GM19240 (cell line): ENCODE data around the gene FBLN2.

Source experiments
- DNase-seq: peaks from one replicate; pipeline ENCODE4 v3.0.0; 2011; ENCODE audit warnings: low spot score; ENCODE audit not compliant: insufficient read length

The FBLN2 gene

GRCh38 chr3:13598926-13599886, 50.3 kb downstream of the FBLN2 start:
- no peak for DNase-seq

DNA sequence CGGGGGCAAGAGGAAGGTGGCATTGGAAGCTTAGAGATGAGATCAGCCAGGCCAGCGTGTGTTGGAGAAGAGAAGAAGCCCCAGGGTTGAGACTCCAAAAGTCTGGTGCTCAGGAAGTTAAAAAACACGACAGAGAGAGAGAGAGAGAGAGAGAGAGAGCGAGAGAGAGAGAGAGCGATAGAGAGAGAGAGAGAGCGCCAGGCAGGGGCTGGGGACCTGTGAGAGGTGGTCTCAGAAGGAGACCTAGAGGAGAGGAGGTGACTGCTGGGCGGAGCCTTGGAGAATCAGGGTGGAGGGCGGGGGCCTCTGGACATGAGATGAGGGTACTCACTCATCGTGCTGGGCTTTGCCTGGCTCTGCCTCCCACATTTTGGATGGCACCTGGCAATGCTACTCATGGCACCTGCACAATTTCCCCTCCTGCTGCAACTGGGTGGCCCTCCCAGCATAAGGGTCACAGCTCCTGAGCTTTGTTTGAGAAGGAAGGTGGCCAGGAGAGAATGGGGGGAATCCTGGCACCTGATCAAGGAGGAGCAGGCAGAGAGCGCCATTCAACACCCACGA, 51.0 kb downstream of the FBLN2 start:
- DNase-seq = no peak

DNA sequence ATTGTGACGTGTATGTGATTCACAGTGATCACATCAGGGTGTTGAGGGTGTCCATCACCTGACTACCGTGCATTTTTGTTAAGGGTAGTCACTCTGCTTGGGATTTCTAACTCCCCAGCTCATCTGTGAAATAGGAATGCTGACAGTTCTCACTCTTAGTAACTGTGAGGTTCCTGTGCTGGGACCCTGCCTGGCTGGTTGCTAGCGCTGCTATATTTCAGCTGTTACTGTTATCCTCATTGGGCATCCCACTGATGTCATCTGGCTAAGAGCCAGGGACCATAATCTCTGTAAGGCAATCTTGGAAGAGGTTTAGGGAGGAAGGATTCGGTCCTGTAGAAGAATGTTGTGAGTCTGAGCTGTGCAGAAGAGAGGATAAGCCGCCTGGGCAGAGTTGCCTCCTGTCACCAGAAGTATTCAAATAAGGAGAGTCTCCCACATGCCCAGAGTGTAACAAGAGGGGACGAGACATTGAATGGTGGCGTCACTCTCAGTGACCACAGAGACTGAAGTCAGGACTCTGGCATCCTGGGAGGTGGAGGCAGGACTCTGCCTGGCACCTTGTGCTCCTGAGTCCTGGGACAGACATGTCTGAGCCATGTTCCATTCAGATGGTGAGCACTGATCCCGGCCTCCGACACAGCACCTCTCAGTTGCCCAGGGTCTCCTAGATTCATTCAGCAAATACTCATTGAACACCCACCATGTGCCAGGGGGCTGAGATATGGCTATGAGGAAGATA, 52.2 kb downstream of the FBLN2 start:
- no peak for DNase-seq

GRCh38 chr3:13601692-13602080, 52.8 kb downstream of the FBLN2 start:
- DNase-seq = no peak

DNA sequence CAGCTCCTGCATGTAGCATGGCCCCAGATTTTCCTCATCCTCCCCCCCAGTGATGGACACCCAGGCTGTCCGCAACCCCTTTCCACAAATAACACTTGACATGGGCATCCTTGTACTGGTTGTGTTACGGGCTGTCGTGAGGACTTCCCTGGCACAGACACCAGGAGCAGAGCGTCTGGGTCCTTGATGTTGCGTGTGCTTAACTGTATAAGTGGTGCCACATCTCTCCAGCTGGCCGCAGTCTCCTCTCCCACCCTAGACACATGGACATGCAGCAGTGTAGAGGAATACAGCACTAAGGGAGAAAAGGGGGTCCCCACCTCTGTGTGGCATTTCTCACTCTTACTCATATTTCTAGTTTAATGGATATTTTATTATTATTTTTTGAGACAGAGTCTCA, 56.6 kb downstream of the FBLN2 start:
- no peak for DNase-seq

GRCh38 chr3:13607821-13608597, 59.1 kb downstream of the FBLN2 start:
- no peak for DNase-seq

GRCh38 chr3:13608969-13609725, 60.2 kb downstream of the FBLN2 start:
- no peak for DNase-seq

DNA sequence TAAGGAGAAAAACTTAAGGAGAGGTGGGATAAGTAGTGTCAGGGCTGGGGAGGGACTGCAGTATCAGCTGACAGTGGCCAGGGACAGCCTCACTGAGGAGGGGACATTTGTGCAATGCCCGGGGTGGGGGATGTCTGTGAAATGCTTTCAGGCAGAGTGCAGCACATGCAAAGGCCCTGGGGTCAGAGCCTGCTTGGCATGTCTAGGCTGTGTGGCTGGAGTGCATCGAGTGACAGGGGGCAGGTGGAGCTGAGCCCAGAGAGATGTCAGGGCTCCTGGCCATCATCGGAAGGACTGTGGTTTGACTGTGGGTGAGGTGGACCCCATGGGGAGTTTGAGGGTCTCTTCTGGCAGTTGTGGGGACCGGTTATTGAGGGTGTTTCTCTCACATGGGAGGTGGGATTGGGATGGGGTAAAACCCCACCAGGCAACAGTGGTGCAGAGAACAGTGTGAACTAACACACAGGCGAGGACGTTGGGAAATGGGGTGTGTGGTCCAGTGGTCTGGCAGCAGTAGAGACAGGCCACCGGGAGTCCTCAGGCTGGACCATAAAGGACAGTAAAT, 61.2 kb downstream of the FBLN2 start:
- no peak for DNase-seq

DNA sequence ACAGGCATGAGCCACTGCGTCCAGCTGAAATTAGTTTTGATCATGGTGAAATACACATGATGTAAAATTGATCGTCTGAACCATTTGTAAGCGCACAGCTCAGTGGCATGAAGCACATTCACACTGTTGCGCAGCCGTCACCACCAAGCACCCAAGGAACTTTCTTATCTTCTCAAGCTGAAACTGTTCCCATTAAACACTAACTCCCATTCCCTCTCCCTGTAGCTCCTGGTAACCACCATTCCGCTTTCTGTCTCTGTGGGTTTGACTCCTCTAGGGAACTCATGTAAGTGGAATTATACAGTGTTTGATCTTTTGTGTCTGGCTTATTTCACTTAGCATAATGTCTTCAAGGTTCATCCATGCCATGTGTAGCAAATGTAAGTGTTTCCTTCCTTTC, 62.3 kb downstream of the FBLN2 start:
- no peak for DNase-seq

- DNase-seq = no peak
These were observed 63.9 kb downstream of the FBLN2 start for GRCh38 chr3:13612829-13613228.

GRCh38 chr3:13613343-13614190, 64.6 kb downstream of the FBLN2 start:
- no peak for DNase-seq

DNA sequence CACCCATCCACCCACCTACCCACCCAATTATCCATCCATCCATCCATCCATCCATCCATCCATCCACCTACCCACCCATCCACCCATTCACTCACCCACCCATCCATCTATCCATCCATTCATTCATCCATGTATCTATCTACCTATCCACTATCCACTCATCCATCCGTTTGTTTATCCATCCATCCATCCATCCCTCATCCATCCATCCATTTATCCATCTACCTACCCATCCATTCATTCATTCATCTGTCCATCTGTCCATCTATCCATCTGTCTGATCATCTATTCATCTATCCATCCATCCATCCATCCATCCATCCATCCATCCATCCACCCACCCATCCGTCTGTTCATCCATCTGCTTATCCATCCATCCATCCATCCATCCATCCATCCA, 65.7 kb downstream of the FBLN2 start:
- DNase-seq = no peak

DNA sequence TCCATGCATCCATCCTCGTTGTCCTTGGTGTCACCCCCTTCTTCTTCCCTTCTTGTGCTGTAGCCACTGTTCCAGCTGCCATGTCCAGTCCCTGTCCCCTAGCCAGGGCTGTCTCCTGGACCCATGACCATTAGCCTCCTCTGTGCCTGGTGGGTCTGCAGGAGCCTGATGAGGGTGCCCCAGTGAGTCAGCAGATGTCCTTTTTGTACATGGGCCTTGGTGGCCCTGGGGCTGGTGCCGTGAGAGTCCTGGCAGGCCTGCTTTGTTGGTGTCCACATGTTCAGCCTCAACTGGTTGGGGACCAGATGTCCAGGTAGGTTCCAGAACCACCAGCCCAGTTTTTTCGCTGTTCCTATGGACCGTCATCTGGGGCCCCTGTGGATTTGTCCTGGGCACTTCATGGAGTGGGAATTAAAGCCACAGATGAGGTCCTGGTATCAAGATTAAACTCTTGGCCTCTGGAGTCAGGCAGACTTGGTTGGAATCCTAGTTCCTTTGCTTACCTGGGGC, 66.1 kb downstream of the FBLN2 start:
- no peak for DNase-seq

DNA sequence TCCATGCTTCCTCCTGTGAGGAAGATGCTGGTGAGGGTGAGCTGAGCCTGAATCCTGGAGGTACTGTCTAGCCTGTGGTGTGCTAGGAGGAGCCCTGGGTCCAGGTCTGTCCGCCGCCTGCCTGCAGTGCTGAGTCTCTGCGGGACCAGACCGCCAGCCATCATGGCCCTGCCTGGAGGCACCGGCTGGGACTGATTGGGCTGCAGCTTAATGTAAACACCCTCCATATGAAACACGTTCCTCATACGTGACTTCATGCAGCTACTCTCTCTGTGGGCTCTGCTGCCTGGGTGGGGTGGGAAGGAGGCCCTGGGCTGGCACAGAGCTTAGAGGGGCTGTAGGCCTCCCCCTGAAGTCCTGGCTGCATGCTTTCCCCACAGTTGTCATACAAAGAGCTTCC, 67.4 kb downstream of the FBLN2 start:
- DNase-seq = no peak

DNA sequence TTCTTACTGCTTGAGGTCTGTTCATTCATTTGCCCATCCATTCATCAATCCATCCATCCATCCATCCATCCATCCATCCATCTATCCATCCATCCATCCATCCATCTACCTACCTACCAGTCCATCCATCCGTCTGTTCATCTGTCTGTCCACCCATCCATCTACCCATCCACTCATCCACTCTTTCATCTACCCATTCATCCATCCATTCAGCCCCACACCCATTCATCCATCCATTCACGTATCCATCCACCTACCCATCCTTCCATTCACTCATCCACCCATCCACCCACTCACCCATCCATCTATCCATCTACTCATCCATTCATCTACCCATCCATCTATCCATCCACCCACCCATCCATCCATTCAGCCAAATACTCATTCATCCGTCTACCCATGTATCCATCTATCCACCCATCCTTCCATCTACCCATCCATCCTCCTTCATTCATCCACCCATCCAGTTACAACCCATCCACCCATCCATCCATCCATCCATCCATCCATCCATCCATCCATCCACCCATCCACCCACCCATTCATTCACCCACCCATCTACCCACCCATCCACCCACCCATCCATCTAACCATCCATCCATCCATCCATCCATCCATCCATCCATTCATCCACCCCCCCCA, 68.3 kb downstream of the FBLN2 start:
- DNase-seq = no peak

DNA sequence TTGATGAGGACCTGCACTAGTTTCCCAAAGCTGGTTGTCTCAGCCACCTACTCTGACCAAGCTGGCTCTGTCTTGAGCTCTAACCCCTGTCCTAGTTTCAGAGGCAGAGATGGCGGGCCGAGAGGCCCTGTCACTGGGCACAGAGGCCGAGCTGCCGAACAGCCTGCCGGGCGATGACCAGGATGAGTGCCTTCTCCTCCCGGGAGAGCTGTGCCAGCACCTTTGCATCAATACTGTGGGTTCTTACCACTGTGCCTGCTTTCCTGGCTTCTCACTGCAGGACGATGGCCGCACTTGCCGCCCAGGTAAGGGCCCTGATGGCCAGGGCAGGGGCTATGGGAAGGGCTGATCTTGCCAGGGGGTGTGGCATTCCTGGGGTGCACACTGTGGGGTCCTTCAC, 69.1 kb downstream of the FBLN2 start:
- DNase-seq = no peak

DNA sequence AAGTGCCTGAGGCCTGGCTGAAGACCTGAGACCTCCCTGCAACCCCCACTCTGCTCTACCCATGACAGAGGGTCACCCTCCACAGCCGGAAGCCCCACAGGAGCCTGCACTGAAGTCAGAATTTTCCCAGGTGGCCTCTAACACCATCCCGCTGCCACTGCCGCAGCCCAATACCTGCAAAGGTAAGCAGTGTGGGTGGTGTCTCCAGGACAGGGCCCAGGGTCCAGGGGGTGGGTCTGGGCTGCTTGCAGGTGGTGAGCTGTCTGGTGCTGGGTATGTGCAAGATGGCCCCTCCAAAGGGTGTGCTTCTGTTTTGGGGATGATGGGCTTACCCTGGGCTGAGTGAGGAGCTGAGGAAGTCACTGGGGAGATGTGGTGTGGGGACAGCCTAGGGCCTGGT, 69.9 kb downstream of the FBLN2 start:
- no peak for DNase-seq

DNA sequence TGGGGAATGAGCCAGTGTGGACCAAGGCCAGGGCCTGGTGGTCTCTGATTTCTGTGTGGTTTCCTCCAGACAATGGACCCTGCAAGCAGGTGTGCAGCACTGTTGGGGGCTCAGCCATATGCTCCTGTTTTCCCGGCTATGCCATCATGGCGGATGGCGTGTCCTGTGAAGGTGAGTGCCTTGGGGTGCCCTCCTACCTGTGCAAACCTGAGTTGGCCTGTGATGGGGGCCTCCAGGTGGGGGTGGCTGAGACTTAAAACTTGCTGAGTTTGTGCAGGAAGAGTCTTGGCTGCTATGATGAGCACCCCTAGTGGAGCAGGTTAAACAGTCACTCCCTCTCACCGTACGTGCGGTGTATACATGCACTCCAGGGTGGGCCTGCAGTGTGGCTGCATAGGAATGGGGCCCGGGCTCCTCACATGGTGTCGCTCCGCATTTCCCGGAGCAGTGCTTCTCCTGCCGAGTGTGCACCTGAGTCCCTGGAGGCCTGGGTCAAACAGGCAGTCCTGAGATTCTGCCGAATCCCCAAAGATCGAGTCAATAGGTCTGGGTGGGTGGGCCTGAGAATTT, 70.8 kb downstream of the FBLN2 start:
- DNase-seq = no peak
